SK-N-SH treated with all-trans-retinoic acid at 6 μM for 48 hours (cell line): ENCODE measurements around the gene CACNA2D2.

ENCODE experiments used
- ATAC-seq: fragments of 200-7000 bp; cut with Tn5 transposase; 3 replicates; pipeline ENCODE4 v1.9.1; 2020; ENCODE audit warnings: mild to moderate bottlenecking, moderate library complexity
- ARNTL ChIP-seq: fragments of 450-650 bp; formaldehyde crosslinking; IDR thresholded peaks from 2 replicates; pipeline ENCODE4 v1.5.0; 2020; ENCODE audit warnings: low read depth, mild to moderate bottlenecking, moderate library complexity, borderline replicate concordance
- BACH2 ChIP-seq: fragments of 250-450 bp; sonication (Bioruptor Pico); IDR thresholded peaks from 2 replicates; pipeline ENCODE4 v1.9.0; 2021; ENCODE audit warnings: mild to moderate bottlenecking, borderline replicate concordance
- CSDC2 ChIP-seq: fragments of 250-450 bp; sonication (Bioruptor Pico); IDR thresholded peaks from 2 replicates; pipeline ENCODE4 v1.5.0; 2020; ENCODE audit warnings: mild to moderate bottlenecking, moderate library complexity
- ESRRG ChIP-seq: fragments of 250-450 bp; sonication (Bioruptor Pico); IDR thresholded peaks from 2 replicates; pipeline ENCODE4 v1.6.1; 2021; ENCODE audit warnings: mild to moderate bottlenecking
- GLIS3 ChIP-seq: fragments of 250-450 bp; sonication (Bioruptor Pico); IDR thresholded peaks from 2 replicates; pipeline ENCODE4 v1.5.0; 2020; ENCODE audit warnings: mild to moderate bottlenecking, moderate library complexity
- ISL1 ChIP-seq: fragments of 250-450 bp; sonication (Bioruptor Pico); IDR thresholded peaks from 2 replicates; pipeline ENCODE4 v2.1.2; 2022; ENCODE audit warnings: mild to moderate bottlenecking, moderate library complexity
- OSR1 ChIP-seq: fragments of 250-450 bp; sonication (Bioruptor Pico); IDR thresholded peaks from 2 replicates; pipeline ENCODE4 v1.8.0; 2022; ENCODE audit warnings: moderate library complexity, mild to moderate bottlenecking, inconsistent platforms
- PPARA ChIP-seq: fragments of 250-450 bp; sonication (Bioruptor Pico); IDR thresholded peaks from 2 replicates; pipeline ENCODE4 v1.5.0; 2020; ENCODE audit warnings: mild to moderate bottlenecking, borderline replicate concordance
- RARB ChIP-seq: fragments of 250-450 bp; sonication (Bioruptor Pico); IDR thresholded peaks from 2 replicates; pipeline ENCODE4 v1.8.0; 2021; ENCODE audit warnings: mild to moderate bottlenecking, moderate library complexity
- SNAI2 ChIP-seq: fragments of 250-450 bp; sonication (Bioruptor Pico); IDR thresholded peaks from 2 replicates; pipeline ENCODE4 v1.5.0; 2020; ENCODE audit warnings: mild to moderate bottlenecking, moderate library complexity
- TCF4 ChIP-seq: fragments of 250-450 bp; sonication (Bioruptor Pico); IDR thresholded peaks from 2 replicates; pipeline ENCODE4 v1.8.0; 2021; ENCODE audit warnings: mild to moderate bottlenecking, moderate library complexity, borderline replicate concordance
- TOX ChIP-seq: fragments of 250-450 bp; sonication (Bioruptor Pico); IDR thresholded peaks from 2 replicates; pipeline ENCODE4 v1.8.0; 2021; ENCODE audit warnings: mild to moderate bottlenecking, moderate library complexity, borderline replicate concordance
- ZC3H10 ChIP-seq: fragments of 250-450 bp; sonication (Bioruptor Pico); IDR thresholded peaks from 2 replicates; pipeline ENCODE4 v1.5.1; 2021; ENCODE audit warnings: mild to moderate bottlenecking, moderate library complexity
- ZFP3 ChIP-seq: fragments of 250-450 bp; sonication (Bioruptor Pico); IDR thresholded peaks from 2 replicates; pipeline ENCODE4 v1.5.0; 2020; ENCODE audit warnings: mild to moderate bottlenecking, moderate library complexity
- ZFP30 ChIP-seq: fragments of 450-650 bp; formaldehyde crosslinking; IDR thresholded peaks from 2 replicates; pipeline ENCODE4 v1.5.0; 2022; ENCODE audit warnings: mild to moderate bottlenecking, moderate library complexity
- ZNF565 ChIP-seq: fragments of 450-650 bp; formaldehyde crosslinking; conservative IDR thresholded peaks from 2 replicates; pipeline ENCODE4 v1.5.0; 2020; ENCODE audit warnings: low read depth, mild to moderate bottlenecking, moderate library complexity
- ZNF70 ChIP-seq: fragments of 450-650 bp; formaldehyde crosslinking; IDR thresholded peaks from 2 replicates; pipeline ENCODE4 v1.5.0; 2020; ENCODE audit warnings: mild to moderate bottlenecking, moderate library complexity
- ZNF8 ChIP-seq: fragments of 450-650 bp; formaldehyde crosslinking; IDR thresholded peaks from 2 replicates; pipeline ENCODE4 v1.5.0; 2020; ENCODE audit warnings: mild to moderate bottlenecking, moderate library complexity
- TF ChIP-seq, protein P1 (sequence below): fragments of 250-450 bp; sonication (Bioruptor Pico); IDR thresholded peaks from 2 replicates; pipeline ENCODE4 v1.5.0; 2020; ENCODE audit warnings: mild to moderate bottlenecking, moderate library complexity
- TF ChIP-seq, protein P2 (sequence below): fragments of 250-450 bp; sonication (Bioruptor Pico); IDR thresholded peaks from 2 replicates; pipeline ENCODE4 v1.8.0; 2020; ENCODE audit warnings: mild to moderate bottlenecking, moderate library complexity, borderline replicate concordance
- TF ChIP-seq, protein P3 (sequence below): fragments of 250-450 bp; sonication (Bioruptor Pico); IDR thresholded peaks from 2 replicates; pipeline ENCODE4 v1.5.1; 2021; ENCODE audit warnings: mild to moderate bottlenecking, moderate library complexity
- TF ChIP-seq, protein P4 (sequence below): fragments of 250-450 bp; sonication (Bioruptor Pico); IDR thresholded peaks from 2 replicates; pipeline ENCODE4 v1.5.1; 2020; ENCODE audit warnings: low read depth, mild to moderate bottlenecking, moderate library complexity

The CACNA2D2 gene

GRCh38 chr3:50316657-50317242, 186.7 kb downstream of the CACNA2D2 start:
- ATAC-seq, result peak; percentile 5; the same call in 2 of the 3 replicates
- TF ChIP-seq RARB (CRISPR knock-in tag) (no peak), SNAI2 (CRISPR knock-in tag) (no peak), ZNF8 (CRISPR knock-in tag) (no peak), ISL1 (no peak), ZFP30 (CRISPR knock-in tag) (no peak), OSR1 (CRISPR knock-in tag) (no peak), CSDC2 (no peak), BACH2 (no peak), TCF4 (CRISPR knock-in tag) (no peak), PPARA (CRISPR knock-in tag) (no peak), TOX (no peak), ZFP3 (no peak), ARNTL (no peak), GLIS3 (CRISPR knock-in tag) (no peak), ZNF70 (CRISPR knock-in tag) (no peak), ESRRG (CRISPR knock-in tag) (no peak), ZC3H10 (CRISPR knock-in tag) (no peak)
- TF ChIP-seq, protein P1, sequence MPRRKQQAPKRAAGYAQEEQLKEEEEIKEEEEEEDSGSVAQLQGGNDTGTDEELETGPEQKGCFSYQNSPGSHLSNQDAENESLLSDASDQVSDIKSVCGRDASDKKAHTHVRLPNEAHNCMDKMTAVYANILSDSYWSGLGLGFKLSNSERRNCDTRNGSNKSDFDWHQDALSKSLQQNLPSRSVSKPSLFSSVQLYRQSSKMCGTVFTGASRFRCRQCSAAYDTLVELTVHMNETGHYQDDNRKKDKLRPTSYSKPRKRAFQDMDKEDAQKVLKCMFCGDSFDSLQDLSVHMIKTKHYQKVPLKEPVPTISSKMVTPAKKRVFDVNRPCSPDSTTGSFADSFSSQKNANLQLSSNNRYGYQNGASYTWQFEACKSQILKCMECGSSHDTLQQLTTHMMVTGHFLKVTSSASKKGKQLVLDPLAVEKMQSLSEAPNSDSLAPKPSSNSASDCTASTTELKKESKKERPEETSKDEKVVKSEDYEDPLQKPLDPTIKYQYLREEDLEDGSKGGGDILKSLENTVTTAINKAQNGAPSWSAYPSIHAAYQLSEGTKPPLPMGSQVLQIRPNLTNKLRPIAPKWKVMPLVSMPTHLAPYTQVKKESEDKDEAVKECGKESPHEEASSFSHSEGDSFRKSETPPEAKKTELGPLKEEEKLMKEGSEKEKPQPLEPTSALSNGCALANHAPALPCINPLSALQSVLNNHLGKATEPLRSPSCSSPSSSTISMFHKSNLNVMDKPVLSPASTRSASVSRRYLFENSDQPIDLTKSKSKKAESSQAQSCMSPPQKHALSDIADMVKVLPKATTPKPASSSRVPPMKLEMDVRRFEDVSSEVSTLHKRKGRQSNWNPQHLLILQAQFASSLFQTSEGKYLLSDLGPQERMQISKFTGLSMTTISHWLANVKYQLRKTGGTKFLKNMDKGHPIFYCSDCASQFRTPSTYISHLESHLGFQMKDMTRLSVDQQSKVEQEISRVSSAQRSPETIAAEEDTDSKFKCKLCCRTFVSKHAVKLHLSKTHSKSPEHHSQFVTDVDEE, result no peak
- TF ChIP-seq, protein P2, sequence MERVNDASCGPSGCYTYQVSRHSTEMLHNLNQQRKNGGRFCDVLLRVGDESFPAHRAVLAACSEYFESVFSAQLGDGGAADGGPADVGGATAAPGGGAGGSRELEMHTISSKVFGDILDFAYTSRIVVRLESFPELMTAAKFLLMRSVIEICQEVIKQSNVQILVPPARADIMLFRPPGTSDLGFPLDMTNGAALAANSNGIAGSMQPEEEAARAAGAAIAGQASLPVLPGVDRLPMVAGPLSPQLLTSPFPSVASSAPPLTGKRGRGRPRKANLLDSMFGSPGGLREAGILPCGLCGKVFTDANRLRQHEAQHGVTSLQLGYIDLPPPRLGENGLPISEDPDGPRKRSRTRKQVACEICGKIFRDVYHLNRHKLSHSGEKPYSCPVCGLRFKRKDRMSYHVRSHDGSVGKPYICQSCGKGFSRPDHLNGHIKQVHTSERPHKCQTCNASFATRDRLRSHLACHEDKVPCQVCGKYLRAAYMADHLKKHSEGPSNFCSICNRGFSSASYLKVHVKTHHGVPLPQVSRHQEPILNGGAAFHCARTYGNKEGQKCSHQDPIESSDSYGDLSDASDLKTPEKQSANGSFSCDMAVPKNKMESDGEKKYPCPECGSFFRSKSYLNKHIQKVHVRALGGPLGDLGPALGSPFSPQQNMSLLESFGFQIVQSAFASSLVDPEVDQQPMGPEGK (CRISPR knock-in tag), result no peak
- TF ChIP-seq, protein P3, sequence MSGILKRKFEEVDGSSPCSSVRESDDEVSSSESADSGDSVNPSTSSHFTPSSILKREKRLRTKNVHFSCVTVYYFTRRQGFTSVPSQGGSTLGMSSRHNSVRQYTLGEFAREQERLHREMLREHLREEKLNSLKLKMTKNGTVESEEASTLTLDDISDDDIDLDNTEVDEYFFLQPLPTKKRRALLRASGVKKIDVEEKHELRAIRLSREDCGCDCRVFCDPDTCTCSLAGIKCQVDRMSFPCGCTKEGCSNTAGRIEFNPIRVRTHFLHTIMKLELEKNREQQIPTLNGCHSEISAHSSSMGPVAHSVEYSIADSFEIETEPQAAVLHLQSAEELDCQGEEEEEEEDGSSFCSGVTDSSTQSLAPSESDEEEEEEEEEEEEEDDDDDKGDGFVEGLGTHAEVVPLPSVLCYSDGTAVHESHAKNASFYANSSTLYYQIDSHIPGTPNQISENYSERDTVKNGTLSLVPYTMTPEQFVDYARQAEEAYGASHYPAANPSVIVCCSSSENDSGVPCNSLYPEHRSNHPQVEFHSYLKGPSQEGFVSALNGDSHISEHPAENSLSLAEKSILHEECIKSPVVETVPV, result no peak

DNA sequence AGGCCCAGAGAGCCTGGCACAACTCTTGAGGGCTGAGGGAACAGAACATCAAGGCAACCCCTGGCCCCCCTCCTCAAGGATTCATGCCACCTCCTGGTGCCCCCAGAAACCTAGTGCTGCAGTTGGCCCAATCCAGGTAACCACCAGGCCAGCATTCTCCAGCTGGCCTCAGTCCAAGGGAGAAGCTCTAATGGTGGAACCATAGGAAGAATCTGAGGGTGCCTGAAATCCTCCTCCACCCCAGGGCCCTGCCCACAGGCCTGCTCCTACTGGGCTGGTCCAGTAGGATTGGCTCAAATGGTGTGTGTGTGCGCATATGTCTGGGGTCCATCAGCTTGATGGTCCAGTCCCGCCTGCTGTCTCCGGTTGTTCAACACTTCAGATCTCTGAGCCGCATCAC, 188.6 kb downstream of the CACNA2D2 start:
- TF ChIP-seq, protein P2 (CRISPR knock-in tag), result no peak
- TF ChIP-seq, protein P4, sequence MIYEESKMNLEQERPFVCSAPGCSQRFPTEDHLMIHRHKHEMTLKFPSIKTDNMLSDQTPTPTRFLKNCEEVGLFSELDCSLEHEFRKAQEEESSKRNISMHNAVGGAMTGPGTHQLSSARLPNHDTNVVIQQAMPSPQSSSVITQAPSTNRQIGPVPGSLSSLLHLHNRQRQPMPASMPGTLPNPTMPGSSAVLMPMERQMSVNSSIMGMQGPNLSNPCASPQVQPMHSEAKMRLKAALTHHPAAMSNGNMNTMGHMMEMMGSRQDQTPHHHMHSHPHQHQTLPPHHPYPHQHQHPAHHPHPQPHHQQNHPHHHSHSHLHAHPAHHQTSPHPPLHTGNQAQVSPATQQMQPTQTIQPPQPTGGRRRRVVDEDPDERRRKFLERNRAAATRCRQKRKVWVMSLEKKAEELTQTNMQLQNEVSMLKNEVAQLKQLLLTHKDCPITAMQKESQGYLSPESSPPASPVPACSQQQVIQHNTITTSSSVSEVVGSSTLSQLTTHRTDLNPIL, result no peak
- TF ChIP-seq ZNF70 (CRISPR knock-in tag) (no peak), ZNF565 (CRISPR knock-in tag) (no peak)
- no peak for ATAC-seq

DNA sequence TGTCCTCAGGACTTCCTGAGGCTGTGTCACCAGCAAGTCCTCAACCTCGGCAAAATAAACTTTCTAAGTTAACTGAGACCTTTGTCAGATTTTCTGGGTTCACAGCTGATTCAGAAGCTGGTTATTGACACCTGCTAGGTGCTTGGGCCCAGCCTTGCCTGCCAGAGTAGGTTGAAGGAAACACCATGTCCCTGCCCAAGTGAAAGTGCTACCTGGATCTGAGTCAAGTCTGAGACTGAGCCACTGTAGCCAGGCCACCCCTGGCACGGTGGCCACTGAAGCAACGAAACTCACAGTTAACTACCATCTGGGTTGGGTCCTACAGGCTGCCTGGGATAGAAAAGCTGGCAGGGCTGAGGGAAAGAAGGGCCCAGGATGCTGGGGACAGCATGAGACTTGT, 189.1 kb downstream of the CACNA2D2 start:
- ATAC-seq, result no peak
- TF ChIP-seq ISL1, result no peak
- no peak for TF ChIP-seq SNAI2 (CRISPR knock-in tag)
- TF ChIP-seq, protein P1, result no peak
- TF ChIP-seq TCF4 (CRISPR knock-in tag), result no peak
